Measurements from ENCODE around the gene TANK.
A peak's percentile ranks its signal among the peaks of the same experiment; 100 is the strongest.
"Not testable (repeated sequence)": the region's sequence is repeated elsewhere in the genome, so short reads cannot be mapped to it uniquely, and the experiment has no call there.

Gene TANK

DNA sequence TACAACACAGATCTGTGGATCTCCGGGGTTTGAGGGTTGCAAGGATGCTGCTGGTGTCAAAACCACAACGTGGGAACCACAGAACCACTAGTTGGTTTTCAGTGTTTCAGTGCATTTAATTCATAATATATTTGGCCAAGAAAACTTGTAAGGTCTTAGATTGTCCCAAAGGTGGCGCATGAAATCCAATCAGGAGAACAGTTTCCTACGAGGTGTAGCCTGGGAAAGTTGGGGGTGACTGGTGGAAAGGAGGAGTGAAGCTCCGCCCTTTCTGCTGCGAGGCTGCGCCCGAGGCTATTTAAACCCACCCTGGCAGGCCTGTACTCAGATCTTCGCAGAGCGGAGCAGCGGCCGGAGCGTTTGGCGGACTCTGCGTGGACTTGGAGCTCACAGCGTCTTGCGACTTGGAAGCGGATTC is 120.7 kb downstream of the TANK start:
- TF ChIP-seq, protein P1, sequence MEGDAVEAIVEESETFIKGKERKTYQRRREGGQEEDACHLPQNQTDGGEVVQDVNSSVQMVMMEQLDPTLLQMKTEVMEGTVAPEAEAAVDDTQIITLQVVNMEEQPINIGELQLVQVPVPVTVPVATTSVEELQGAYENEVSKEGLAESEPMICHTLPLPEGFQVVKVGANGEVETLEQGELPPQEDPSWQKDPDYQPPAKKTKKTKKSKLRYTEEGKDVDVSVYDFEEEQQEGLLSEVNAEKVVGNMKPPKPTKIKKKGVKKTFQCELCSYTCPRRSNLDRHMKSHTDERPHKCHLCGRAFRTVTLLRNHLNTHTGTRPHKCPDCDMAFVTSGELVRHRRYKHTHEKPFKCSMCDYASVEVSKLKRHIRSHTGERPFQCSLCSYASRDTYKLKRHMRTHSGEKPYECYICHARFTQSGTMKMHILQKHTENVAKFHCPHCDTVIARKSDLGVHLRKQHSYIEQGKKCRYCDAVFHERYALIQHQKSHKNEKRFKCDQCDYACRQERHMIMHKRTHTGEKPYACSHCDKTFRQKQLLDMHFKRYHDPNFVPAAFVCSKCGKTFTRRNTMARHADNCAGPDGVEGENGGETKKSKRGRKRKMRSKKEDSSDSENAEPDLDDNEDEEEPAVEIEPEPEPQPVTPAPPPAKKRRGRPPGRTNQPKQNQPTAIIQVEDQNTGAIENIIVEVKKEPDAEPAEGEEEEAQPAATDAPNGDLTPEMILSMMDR (IDR thresholded peaks at IDR 0.05; ENCODE audit: low read depth, low read length, missing control alignments), result peak; percentile 18
- DNase-seq (ENCODE audit: low read depth); in situ Hi-C loops (cut with HindIII; ENCODE audit: low sequenced_read_pairs); H3K4me3 ChIP-seq (ENCODE audit: low read depth, low read length): not testable (repeated sequence)

DNA sequence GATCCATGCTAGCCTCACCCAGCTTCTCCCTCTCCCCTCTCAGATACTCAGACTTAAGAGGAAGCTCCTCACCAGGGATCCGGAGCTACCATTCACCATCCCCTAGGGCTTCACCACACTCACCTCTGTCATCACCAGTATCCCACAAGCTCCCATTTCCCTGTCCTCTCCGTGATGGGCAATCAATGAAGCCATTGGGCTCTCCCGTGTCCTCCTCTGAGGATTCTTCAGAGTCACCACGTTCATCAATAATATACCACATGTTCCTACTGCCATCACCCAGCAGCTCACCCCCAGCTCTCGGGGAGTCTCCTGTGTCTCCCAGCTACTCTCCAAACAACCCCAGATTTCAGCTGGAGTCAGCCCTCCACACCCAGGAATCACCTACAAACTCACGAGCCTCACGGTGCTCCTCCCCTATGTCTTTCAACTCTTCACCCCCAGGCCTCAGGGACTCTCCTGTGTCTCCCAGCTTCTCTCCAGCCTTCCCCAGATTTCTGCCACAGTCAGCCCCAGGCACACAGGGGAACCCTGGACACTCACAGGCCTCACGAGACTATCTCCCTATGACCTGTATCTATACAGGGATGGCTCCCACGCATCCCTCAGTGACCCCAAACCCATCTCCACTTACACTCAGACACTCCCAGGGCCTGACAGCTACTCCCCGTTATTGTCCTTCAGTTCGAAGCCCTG is 121.5 kb downstream of the TANK start:
- DNase-seq (ENCODE audit: low read depth); in situ Hi-C loops (cut with HindIII; ENCODE audit: low sequenced_read_pairs); H3K4me3 ChIP-seq (ENCODE audit: low read depth, low read length): not testable (repeated sequence)

DNA sequence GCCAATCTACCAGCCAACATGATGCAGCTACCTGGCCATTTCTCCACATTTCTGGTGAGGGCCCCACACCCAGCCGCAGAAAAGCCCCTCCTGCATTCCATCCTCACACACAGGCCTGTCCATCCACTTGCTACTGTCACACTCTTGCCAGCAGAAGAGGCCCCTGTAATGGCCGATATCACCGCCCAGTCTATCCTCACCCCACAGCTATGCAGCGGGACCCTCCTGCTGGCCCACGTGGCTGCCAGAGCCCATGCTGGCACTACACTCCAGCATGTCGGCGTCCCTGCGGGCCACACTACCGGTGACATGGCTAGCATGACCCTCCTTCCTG is 122.0 kb downstream of the TANK start:
- in situ Hi-C loops (cut with HindIII; ENCODE audit: low sequenced_read_pairs); H3K4me3 ChIP-seq (ENCODE audit: low read depth, low read length); DNase-seq (ENCODE audit: low read depth): not testable (repeated sequence)

DNA sequence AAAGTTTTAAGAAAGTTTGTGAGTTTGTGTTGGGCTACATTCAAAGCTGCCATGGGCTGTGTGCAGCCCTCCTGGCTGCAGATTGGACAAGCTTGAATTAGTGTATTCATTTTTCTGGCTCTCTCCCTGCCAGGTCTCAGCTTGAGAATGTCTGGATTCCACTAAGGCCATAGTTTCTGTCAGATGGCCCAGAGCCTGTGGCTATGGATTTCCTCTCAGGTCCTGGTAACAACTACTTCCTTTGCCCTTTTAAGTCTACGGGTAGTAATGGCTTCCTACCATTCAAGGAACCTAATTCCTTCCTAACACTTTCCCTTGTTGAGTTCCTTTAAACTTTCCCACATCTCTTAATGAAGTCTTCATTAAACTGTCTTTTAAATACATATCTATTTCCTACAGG is 123.7 kb downstream of the TANK start:
- no peak overlapping the region for H3K4me3 ChIP-seq (ENCODE audit: low read depth, low read length)
- DNase-seq (ENCODE audit: low read depth), result peak; percentile 67
- in situ Hi-C loops (cut with HindIII; ENCODE audit: low sequenced_read_pairs), result no loop called here
- TF ChIP-seq, protein P1 (IDR thresholded peaks at IDR 0.05; ENCODE audit: low read depth, low read length, missing control alignments), result no peak

All from astrocyte of the cerebellum (primary cell).